Esophagus muscularis mucosa (tissue), 4 donors: ENCODE data around the gene LDAF1. TPM values are rescaled to one million over a fixed set of nuclear protein-coding genes. Genes with fewer than 3 reads are reported as not detected.
A peak's percentile ranks its signal among the peaks of the same experiment; 100 is the strongest.

ENCODE experiments used
- DNase-seq: peaks from one replicate; pipeline ENCODE4 v3.0.0-alpha.2; 2017; ENCODE audit errors: extremely low spot score
- H3K27ac ChIP-seq, 4 donors: fragments of 200-600 bp; sonication (generic); replicated peaks in 1 of 4; 1 replicate in 3 of 4; 2 replicates in 1 of 4; pipeline ENCODE4 v1.5.1; 2016 to 2019; ENCODE audit warnings: mild to moderate bottlenecking in 1 of 4
- H3K27me3 ChIP-seq, 4 donors: fragments of 200-600 bp; sonication (generic); one replicate each; pipeline versions ENCODE4 v1.5.1 to v1.6.0; 2016 to 2019
- H3K36me3 ChIP-seq, 4 donors: fragments of 200-600 bp; sonication (generic); one replicate each; pipeline ENCODE4 v1.5.1; 2016 to 2019
- H3K4me1 ChIP-seq, 4 donors: fragments of 200-600 bp; sonication (generic); one replicate each; pipeline ENCODE4 v1.5.1; 2016 to 2019
- H3K4me3 ChIP-seq, 4 donors: fragments of 200-600 bp; sonication (generic); 1 replicate in 2 of 4; 2 replicates in 2 of 4; pipeline ENCODE4 v1.5.1; 2016 to 2019; ENCODE audit warnings: mild to moderate bottlenecking in 4 of 4, moderate library complexity in 1 of 4
- H3K9me3 ChIP-seq, 4 donors: fragments of 200-600 bp; sonication (generic); 1 replicate in 3 of 4; 2 replicates in 1 of 4; pipeline ENCODE4 v1.5.1; 2016 to 2019
- CTCF ChIP-seq, 3 experiments: fragments of 200-600 bp in 2 of 3; fragments of 450-650 bp in 1 of 3; sonication (generic) in 2 of 3; IDR thresholded peaks; one replicate each; pipeline ENCODE4 v1.5.1; 2017 to 2019; ENCODE audit warnings: antibody characterized with exemption in 3 of 3, mild to moderate bottlenecking in 2 of 3, moderate library complexity in 1 of 3
- EP300 ChIP-seq: sonication (generic); formaldehyde crosslinking; IDR thresholded peaks from one replicate; pipeline ENCODE4 v1.6.1; 2017; ENCODE audit warnings: antibody characterized with exemption
- POLR2A ChIP-seq: fragments of 450-650 bp; IDR thresholded peaks from one replicate; pipeline ENCODE4 v1.6.1; 2017; ENCODE audit warnings: antibody characterized with exemption, moderate library complexity, mild to moderate bottlenecking, low read depth
- POLR2AphosphoS5 ChIP-seq, 2 donors: sonication (generic); formaldehyde crosslinking; IDR thresholded peaks; one replicate each; pipeline ENCODE4 v1.6.1; 2017; ENCODE audit warnings: antibody characterized with exemption in 2 of 2
- WGBS: methylation state at CpG from one replicate; pipeline ENCODE4 v1.1.5; 2018; 5-methylcytosine and 5-hydroxymethylcytosine counted together
- intact Hi-C: fragments of 100-400 bp; cut with DNase I; formaldehyde crosslinking; loops from one replicate; pipeline ENCODE4 v1.15.1; 2023
- total RNA-seq, 4 donors: library from RNA; depleted of rRNA; stranded (reverse); fragments of >200 nt; gene quantifications; one replicate each; pipeline versions ENCODE4 v1.1.0 to v1.2.1, GENCODE V29; 2016

Gene LDAF1
- total RNA-seq, 4 donors from 2014 or later = 98.7 to 208 (median 141) TPM

GRCh38 chr16:21162661-21163151 lies 4.2 kb downstream of the LDAF1 start:
- Histone ChIP-seq H3K27ac (peak overlapping the region; percentile 73 to 94 (median 89)), H3K9me3 (no peaks in the 10 kb centered on the region), H3K36me3 (peaks cover 12 to 48% (median 34%) of the 10 kb centered on the region in 4 donors), H3K4me3 (peak overlapping the region in 3 of 4 donors; percentile 2 to 26 (median 13)), H3K4me1 (peaks cover 44 to 78% (median 72%) of the 10 kb centered on the region in 4 donors), H3K27me3 (no peaks in the 10 kb centered on the region)
- intact Hi-C loops = loop anchor here (2.0 to 10.0 kb wide), 2 partner anchors 138 to 248 kb away; no protein-coding TSS in a partner anchor
- no peak for DNase-seq
- no peak for TF ChIP-seq EP300
- no peak for TF ChIP-seq CTCF (IDR thresholded peaks at IDR 0.05)
- TF ChIP-seq POLR2A = no peak
- TF ChIP-seq POLR2AphosphoS5 (IDR thresholded peaks at IDR 0.05) = no peak
- WGBS = 34% methylated on average over 7 of the region's 7 CpGs

- no peak for TF ChIP-seq POLR2AphosphoS5 (IDR thresholded peaks at IDR 0.05)
- TF ChIP-seq EP300 = no peak
- Histone ChIP-seq H3K4me1 (peaks cover 37 to 76% (median 68%) of the 10 kb centered on the region in 4 donors), H3K27ac (peak overlapping the region; percentile 73 to 94 (median 89)), H3K36me3 (peaks cover 12 to 48% (median 34%) of the 10 kb centered on the region in 4 donors), H3K27me3 (no peaks in the 10 kb centered on the region), H3K9me3 (no peaks in the 10 kb centered on the region), H3K4me3 (no peak overlapping the region)
- 73% methylated on average over 4 of the region's 4 CpGs for WGBS
- intact Hi-C loops = loop anchor here (2.0 to 10.0 kb wide), 2 partner anchors 137 to 249 kb away; no protein-coding TSS in a partner anchor
- DNase-seq = no peak
These were observed 5.1 kb downstream of the LDAF1 start for GRCh38 chr16:21163576-21163975.

- H3K27ac ChIP-seq = peak overlapping the region; percentile 73 to 94 (median 89)
These were observed 6.2 kb downstream of the LDAF1 start for GRCh38 chr16:21164521-21165168.

GRCh38 chr16:21166561-21166961 lies 8.1 kb downstream of the LDAF1 start:
- no peak for DNase-seq
- peak overlapping the region; percentile 1 to 30 (median 16) for H3K27ac ChIP-seq
- intact Hi-C loops = loop anchor here (10.0 kb wide), 1 partner anchor 252 kb away; no protein-coding TSS in a partner anchor
- H3K9me3 ChIP-seq = no peaks in the 10 kb centered on the region
- 92% methylated on average over 9 of the region's 9 CpGs for WGBS
- H3K36me3 ChIP-seq = peaks cover 27 to 64% (median 56%) of the 10 kb centered on the region in 4 donors
- no peaks in the 10 kb centered on the region for H3K27me3 ChIP-seq
- peaks cover 30 to 69% (median 55%) of the 10 kb centered on the region in 4 donors for H3K4me1 ChIP-seq
- H3K4me3 ChIP-seq = no peak overlapping the region
- no peak for TF ChIP-seq EP300
- no peak for TF ChIP-seq POLR2A
- TF ChIP-seq CTCF (IDR thresholded peaks at IDR 0.05) = no peak
- TF ChIP-seq POLR2AphosphoS5 (IDR thresholded peaks at IDR 0.05) = no peak

More at GRCh38 chr16:21164521-21165168, 6.2 kb downstream of the LDAF1 start:
- Histone ChIP-seq H3K4me1 (peaks cover 37 to 81% (median 72%) of the 10 kb centered on the region in 4 donors), H3K36me3 (peaks cover 12 to 48% (median 37%) of the 10 kb centered on the region in 4 donors), H3K27me3 (no peaks in the 10 kb centered on the region), H3K9me3 (no peaks in the 10 kb centered on the region), H3K4me3 (no peak overlapping the region)
- intact Hi-C loops = loop anchor here (10.0 kb wide), 1 partner anchor 250 kb away; no protein-coding TSS in a partner anchor
- TF ChIP-seq POLR2A (no peak), EP300 (no peak), CTCF (IDR thresholded peaks at IDR 0.05) (no peak), POLR2AphosphoS5 (IDR thresholded peaks at IDR 0.05) (no peak)
- no peak for DNase-seq
- 67% methylated on average over 7 of the region's 7 CpGs for WGBS

GRCh38 chr16:21167360-21167759 lies 8.9 kb downstream of the LDAF1 start:
- Histone ChIP-seq H3K4me1 (peaks cover 22 to 61% (median 47%) of the 10 kb centered on the region in 4 donors), H3K36me3 (peaks cover 35 to 72% (median 62%) of the 10 kb centered on the region in 4 donors), H3K4me3 (no peak overlapping the region), H3K9me3 (no peaks in the 10 kb centered on the region), H3K27me3 (no peaks in the 10 kb centered on the region), H3K27ac (peak overlapping the region; percentile 1 to 30 (median 16))
- no peak for DNase-seq
- no peak for TF ChIP-seq POLR2AphosphoS5 (IDR thresholded peaks at IDR 0.05)
- TF ChIP-seq POLR2A = no peak
- TF ChIP-seq CTCF (IDR thresholded peaks at IDR 0.05) = no peak
- TF ChIP-seq EP300 = no peak
- intact Hi-C loops = loop anchor here (10.0 kb wide), 1 partner anchor 253 kb away; no protein-coding TSS in a partner anchor
- WGBS = 84% methylated on average over 9 of the region's 9 CpGs
